Suprapubic skin (tissue), 4 donors: ENCODE data around the gene IGSF9.

Source experiments
- CTCF ChIP-seq, 2 donors: fragments of 200-600 bp in 1 of 2; fragments of 450-650 bp in 1 of 2; sonication (generic) in 1 of 2; IDR thresholded peaks; one replicate each; pipeline ENCODE4 v1.5.1; 2016 to 2019; ENCODE audit warnings: antibody characterized with exemption in 2 of 2, mild to moderate bottlenecking in 1 of 2, moderate library complexity in 1 of 2
- POLR2A ChIP-seq, 2 donors: fragments of 450-650 bp; IDR thresholded peaks; one replicate each; pipeline ENCODE4 v1.6.1; 2017; ENCODE audit warnings: antibody characterized with exemption in 2 of 2, mild to moderate bottlenecking in 2 of 2, moderate library complexity in 2 of 2
- POLR2AphosphoS5 ChIP-seq, 3 donors: sonication (generic); formaldehyde crosslinking; IDR thresholded peaks; one replicate each; pipeline ENCODE4 v1.6.1; 2017; ENCODE audit warnings: antibody characterized with exemption in 3 of 3

- TF ChIP-seq POLR2AphosphoS5 (IDR thresholded peaks at IDR 0.05) (no peak), POLR2A (IDR thresholded peaks at IDR 0.05) (no peak), CTCF (IDR thresholded peaks at IDR 0.05) (no peak)
Observed at GRCh38 chr1:159952932-159953331, 7.5 kb upstream of the IGSF9 start.
